HAP-1 (cell line): ENCODE data around the gene TNRC18.
A peak's percentile ranks its signal among the peaks of the same experiment; 100 is the strongest.

Experiments used
- DNase-seq, 2 experiments: peaks; one replicate each; pipeline ENCODE4 v3.0.0-alpha.2; 2016 to 2020; ENCODE audit warnings: low spot score in 2 of 2
- H3K27me3 ChIP-seq: fragments of 250-450 bp; sonication (Bioruptor Pico); 2 replicates; pipeline ENCODE4 v1.5.1; 2020; ENCODE audit warnings: low read depth, mild to moderate bottlenecking, moderate library complexity
- H3K36me3 ChIP-seq: fragments of 250-450 bp; sonication (Bioruptor Pico); replicated peaks from 2 replicates; pipeline ENCODE4 v1.5.1; 2020; ENCODE audit warnings: mild to moderate bottlenecking
- H3K4me1 ChIP-seq: fragments of 250-450 bp; sonication (Bioruptor Pico); 2 replicates; pipeline ENCODE4 v1.5.1; 2020; ENCODE audit warnings: mild to moderate bottlenecking
- H3K4me3 ChIP-seq: fragments of 250-450 bp; sonication (Bioruptor Pico); 2 replicates; pipeline ENCODE4 v1.5.1; 2020; ENCODE audit warnings: mild to moderate bottlenecking, moderate library complexity
- H3K9me3 ChIP-seq: fragments of 250-450 bp; sonication (Bioruptor Pico); 2 replicates; pipeline ENCODE4 v1.5.1; 2020; ENCODE audit warnings: mild to moderate bottlenecking, moderate library complexity
- in situ Hi-C: fragments of 300-500 bp; cut with MboI; formaldehyde crosslinking; loops from 3 replicates; pipeline ENCODE4 v1.14.3; 2020; ENCODE audit warnings: low sequenced_read_pairs, inconsistent platforms, mixed read lengths

Gene TNRC18

DNA sequence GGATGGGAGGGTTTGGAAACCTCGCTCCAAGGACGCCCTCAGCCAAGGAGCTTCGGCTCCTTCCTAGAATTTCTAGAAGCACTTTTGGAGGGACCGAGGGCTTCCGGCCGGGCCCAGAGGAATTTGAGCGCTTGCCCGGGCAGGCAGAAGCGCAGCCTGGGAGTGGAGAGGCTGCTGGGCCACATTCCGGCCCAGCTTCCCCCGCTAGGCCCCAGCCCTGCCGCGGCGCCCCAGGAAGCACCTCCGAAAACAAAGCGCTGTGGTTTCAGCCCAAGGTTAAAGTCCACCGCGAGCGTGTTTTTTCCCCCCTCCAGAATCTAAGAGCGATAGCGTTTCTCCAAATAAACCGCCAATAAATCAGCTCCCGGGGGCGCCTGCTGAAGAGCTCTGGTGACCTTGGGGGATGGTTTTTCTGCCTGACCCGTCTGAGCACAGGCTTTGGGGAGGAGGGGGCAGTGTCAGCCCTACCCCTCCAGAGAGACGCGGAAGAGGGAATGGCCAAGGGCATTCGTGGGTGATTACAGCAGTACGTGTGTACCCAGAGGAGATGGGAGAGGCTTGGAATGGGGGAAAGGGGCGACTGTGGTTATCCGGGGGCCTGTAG lies 5.7 kb upstream of the TNRC18 start:
- Histone ChIP-seq H3K9me3 (no peaks in the 10 kb centered on the region), H3K36me3 (peaks cover 9% of the 10 kb centered on the region), H3K4me1 (peaks cover 13% of the 10 kb centered on the region), H3K4me3 (peak overlapping the region; percentile 83), H3K27me3 (no peaks in the 10 kb centered on the region)
- in situ Hi-C loops = no loop called here
- peak; percentile 42 to 63 for DNase-seq

DNA sequence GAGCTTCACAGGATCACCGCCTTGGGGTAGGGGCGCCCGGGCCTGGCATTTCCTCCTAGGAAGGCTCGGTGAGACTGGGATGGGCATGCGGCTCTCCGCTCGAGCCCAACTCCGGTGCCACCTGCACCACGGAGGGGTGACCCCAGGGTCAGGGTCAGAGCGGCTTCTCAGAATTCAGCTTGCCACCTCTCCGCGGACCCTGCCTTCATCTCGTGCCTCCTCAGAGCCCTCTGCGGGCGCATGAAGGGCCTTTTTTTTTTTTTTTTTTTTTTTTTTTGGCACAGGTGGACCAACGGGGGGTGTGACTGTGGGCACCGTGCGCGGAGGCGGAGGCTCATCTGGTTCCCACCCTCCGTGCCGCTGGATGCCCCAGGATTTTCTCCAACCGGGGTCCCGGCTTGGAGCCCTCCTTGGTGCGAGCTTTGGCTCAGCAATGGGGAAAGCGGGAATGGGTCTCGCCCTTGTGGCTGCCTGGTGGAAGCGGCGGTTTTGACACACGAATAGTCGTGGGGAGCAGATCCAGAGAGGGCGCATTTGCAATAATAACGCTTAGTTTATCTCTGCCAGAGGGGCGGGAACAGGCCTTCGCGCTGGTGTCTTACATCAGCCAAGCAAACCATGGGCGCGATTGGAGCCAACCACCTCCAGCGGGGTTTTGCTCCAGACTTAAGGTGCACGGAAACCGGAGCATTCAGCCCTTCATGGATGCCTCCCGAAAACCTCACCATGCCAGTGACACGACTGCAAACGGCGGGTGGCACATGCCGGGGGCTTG lies 5.0 kb upstream of the TNRC18 start:
- Histone ChIP-seq H3K4me3 (peak overlapping the region; percentile 83), H3K27me3 (no peaks in the 10 kb centered on the region), H3K9me3 (no peaks in the 10 kb centered on the region), H3K4me1 (peaks cover 13% of the 10 kb centered on the region), H3K36me3 (peaks cover 9% of the 10 kb centered on the region)
- in situ Hi-C loops = no loop called here
- DNase-seq = peak; percentile 68 to 80

DNA sequence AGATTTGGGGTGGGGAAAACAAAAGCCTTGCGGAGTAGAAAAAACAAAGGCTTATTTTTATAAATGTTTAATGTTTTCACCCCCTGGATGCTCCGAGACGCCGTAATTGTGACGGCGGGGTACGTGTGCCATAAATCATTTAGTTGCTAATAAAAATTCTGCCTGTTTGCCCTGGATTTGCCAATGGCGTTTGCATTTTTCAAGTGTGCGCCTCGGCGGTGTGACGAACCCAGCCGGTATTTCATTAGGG lies 2.5 kb upstream of the TNRC18 start:
- Histone ChIP-seq H3K4me3 (peak overlapping the region; percentile 83), H3K4me1 (peaks cover 13% of the 10 kb centered on the region), H3K27me3 (no peaks in the 10 kb centered on the region), H3K36me3 (peaks cover 3% of the 10 kb centered on the region), H3K9me3 (no peaks in the 10 kb centered on the region)
- in situ Hi-C loops = no loop called here
- peak in 1 of 2 experiments; percentile 27 for DNase-seq

DNA sequence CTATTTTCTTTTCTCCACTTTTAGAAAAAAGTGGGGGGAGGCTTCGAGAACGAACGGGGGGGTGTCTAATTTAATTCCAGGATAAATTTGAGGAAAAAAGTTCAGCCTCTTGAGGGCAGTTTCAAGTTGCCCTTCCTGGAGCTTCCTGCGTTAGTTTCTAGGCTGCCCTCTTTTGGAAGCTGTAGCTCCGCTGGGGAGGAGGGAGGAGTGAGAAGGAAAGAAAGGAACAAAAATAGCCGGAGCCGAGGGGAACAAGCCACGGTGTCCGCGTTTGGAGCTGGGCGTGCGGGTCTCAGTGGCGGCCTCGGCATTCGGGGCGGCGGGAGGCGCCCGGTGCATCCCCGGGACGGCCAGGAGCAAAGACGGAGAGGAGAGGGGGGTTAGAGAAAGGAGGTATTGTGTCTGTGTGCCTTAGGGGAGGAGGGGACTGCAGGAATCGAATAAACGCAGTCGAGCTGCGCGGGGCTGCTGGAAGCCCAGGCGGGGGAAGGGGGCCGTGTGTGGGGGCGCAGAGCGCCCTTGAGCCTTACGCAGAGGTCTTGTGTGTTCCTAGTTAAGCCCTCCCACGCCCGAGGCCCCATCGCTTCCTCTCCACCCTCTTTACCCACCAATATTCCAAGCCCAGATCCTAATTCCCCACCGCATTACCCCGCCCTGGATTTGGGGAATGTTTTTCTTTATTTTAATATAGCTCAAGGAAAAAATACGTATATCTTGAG lies 2.0 kb upstream of the TNRC18 start:
- Histone ChIP-seq H3K4me1 (peaks cover 13% of the 10 kb centered on the region), H3K27me3 (no peaks in the 10 kb centered on the region), H3K36me3 (peaks cover 6% of the 10 kb centered on the region), H3K4me3 (peak overlapping the region; percentile 83), H3K9me3 (no peaks in the 10 kb centered on the region)
- DNase-seq = peak; percentile 83 to 86
- in situ Hi-C loops = no loop called here

DNA sequence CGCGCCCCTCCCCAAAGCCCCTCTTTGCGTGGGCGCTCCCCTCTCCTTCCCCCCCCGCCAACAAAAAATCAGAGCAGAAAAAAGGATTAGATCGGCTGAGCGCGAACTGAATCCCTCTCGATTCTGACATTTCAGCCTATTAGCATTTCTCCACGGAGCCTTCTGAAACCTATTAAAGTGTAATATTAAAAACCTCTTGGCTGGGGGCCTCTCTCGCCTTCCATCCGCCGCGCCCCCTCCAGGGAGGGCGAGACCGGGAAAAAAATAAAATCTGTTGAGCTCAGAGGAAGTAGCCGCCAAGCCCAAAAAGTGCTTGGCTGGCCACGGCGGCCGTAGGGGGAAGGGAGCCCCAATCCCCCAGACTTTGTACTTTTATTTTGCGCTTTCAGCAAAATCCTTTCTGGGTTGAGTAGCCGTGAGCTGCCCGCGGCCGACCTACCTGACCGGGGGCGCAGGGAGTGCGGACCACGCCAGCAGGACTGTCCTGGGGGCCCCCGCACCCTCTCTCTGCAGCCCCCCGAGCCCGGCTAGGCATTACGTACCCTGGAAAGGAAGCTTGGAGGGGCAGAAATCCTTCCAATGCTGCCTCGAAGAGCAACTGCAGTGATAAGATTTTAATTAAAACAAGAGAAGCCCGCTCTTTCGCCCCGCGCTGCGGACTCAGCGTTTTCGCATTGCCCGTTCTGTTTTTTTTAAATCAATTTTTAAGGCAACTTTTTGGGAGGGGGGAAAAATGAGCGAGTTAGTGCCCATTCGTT lies 1.3 kb upstream of the TNRC18 start:
- peak overlapping the region; percentile 83 for H3K4me3 ChIP-seq
- DNase-seq = peak; percentile 26 to 52
- H3K36me3 ChIP-seq = peaks cover 8% of the 10 kb centered on the region
- no peaks in the 10 kb centered on the region for H3K27me3 ChIP-seq
- in situ Hi-C loops = no loop called here
- peaks cover 8% of the 10 kb centered on the region for H3K4me1 ChIP-seq
- H3K9me3 ChIP-seq = no peaks in the 10 kb centered on the region

DNA sequence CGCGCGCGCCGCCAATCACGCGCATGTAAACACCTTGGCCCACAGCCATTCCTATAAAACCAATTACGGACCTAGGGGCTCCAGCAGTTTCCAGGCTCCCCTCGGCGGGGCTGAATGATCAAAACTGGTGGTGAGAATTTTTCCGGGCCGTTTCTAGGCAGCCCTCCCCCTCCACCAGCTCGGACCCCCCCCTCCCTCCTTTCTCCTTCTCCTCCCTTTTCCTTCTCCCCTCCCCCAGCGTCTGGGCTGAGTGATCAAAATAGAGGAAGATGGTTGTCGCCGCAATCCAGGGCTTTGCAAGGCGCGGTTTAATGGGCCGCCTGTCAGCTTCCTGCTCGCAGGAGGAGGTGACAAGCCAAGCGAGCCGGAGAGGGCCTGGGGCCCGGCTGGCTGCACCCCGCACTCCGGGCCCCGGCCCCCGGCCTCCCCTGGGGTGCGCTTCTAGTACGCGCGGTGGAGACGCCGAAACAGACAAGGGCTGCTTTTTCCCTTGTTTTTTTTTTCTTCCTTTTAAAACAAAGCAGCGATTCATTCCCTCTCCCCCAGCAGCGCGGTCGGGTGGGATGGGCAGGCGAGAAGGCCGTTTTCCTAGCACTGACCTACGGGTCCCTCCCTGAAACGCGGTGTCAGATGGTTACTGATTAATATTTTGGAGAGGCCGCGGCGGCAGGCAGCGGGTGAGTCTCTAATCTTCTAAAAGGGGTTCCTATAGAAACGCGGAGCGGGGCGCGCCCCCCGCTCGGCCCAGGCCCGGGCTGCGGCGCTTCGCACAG lies 528 bp upstream of the TNRC18 start:
- Histone ChIP-seq H3K36me3 (peaks cover 8% of the 10 kb centered on the region), H3K4me3 (peak overlapping the region; percentile 83), H3K4me1 (peaks cover 7% of the 10 kb centered on the region), H3K27me3 (no peaks in the 10 kb centered on the region), H3K9me3 (no peaks in the 10 kb centered on the region)
- DNase-seq = peak; percentile 96 to 98
- in situ Hi-C loops = no loop called here

DNA sequence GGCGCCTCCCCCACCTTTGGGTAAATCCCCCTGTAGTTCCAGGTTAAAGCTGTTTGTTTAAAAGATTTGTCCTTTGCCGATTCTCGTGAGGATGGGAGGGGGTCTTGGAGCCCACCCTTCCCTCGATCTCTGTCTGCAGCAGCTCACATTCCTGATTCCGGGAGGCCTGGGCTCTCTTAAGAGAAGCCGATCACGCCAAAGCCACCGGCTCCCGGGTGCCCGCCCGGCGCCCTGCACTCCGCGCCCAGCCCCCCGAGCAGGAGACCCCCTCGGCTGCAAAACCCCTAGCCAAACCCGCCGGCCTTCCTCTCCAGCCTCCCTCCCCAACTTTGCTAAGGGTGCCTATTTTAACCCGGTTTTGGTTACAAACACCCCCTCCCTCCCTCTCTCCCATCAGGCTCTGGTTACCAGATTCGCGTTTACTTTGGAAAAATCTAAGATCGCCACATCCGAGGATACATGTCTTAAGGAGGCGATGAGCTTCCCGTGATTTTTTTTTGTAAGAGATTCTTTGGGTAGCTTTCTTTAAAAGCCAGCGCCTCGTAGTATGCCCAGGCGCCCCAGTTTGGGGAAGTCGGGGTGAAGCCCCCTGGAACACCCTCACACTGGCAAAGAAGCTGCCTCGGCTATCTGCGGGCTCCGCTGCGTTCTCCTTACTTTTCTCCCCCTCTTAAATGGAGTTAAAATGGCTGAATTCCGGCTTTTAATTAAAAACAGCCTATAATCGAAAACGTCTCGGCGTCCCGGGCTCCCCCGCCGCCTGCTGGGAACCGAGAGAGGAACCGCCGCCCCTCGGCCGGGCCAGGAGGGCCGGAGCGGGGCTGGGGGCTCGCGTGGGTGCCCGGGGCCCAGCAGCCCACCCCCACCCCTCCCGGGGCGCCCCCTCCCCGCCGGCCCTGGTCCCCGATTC lies 983 bp downstream of the TNRC18 start:
- peaks cover 18% of the 10 kb centered on the region for H3K4me1 ChIP-seq
- H3K27me3 ChIP-seq = no peaks in the 10 kb centered on the region
- in situ Hi-C loops = no loop called here
- no peaks in the 10 kb centered on the region for H3K9me3 ChIP-seq
- DNase-seq = peak in 1 of 2 experiments; percentile 51
- H3K36me3 ChIP-seq = peaks cover 5% of the 10 kb centered on the region
- H3K4me3 ChIP-seq = peak overlapping the region; percentile 92

DNA sequence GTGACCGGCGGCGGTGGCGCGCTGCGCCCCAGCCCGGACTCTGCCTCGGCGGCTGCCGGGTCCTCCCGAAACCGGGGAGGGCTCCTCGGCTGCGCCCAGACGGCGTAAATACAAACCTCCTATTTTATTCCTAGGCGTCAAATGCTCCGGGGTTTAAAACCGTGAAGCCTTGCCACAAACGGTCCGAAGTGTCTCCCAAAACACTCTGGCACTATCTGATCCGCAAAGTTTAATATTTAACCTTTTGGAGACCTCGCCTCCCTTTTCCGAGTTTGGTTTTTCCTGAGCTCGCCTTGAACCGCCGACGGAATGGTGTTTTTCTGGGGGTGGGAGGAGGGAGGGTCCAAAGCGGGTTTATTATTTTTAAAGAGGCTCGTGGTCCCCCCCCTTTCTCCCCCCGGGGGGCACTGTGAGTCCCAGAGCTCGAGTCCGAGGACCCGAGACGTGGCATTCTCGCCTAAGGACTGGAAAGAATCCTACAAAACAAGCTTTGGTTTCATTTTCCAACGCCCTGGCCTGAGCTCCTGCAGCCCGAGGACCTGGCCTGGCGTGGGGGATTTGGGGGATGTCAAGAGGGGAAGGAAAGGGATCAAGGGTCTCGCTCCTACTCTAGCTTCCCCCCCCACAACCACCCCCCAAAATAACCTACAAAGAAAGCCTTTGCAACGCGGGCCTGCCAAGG lies 1.8 kb downstream of the TNRC18 start:
- DNase-seq = peak; percentile 61 to 63
- in situ Hi-C loops = no loop called here
- Histone ChIP-seq H3K36me3 (peaks cover 10% of the 10 kb centered on the region), H3K4me1 (peaks cover 20% of the 10 kb centered on the region), H3K9me3 (no peaks in the 10 kb centered on the region), H3K27me3 (no peaks in the 10 kb centered on the region), H3K4me3 (peak overlapping the region; percentile 92)

DNA sequence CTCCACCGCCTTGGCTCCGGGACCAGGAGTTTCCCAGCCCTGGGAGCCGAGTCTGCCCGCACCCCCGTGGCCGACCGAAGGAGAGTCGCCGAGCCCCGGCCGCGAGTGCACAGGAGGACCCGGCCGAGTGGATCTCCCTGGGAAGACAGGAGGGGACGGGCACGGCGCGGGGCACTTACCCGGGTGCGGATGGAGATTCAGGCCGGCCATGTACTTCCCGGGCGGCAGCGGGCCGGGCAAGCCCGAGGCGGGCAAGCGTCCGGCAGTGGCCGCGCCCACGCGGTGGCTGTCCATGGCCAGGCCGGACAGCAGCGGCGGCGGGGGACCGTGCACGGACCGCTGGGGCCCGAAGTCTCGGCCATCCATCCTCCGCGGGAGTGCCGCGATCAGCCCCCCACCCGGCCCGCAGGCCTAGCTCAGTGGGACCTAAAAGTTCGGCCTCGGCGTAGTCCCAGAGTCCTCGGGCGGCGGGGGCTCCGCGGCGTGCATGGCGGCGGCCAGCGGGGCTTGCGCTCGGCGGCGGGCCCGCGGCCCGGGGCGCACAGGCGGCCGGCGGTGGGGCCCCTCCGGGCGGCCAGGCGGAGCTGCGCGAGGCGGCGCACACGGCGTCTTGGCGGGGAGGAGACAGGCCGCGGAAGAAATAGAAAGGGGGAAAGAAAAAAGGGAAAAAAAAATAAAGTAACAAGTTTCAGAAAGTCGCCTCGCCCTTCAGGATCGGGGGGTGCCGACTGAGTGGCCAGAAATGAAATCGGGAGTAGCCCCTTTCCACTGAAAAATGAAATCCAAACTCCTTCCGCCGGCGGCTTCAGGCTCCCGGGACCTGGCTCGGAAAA lies 2.5 kb downstream of the TNRC18 start:
- Histone ChIP-seq H3K27me3 (no peaks in the 10 kb centered on the region), H3K4me1 (peaks cover 20% of the 10 kb centered on the region), H3K4me3 (peak overlapping the region; percentile 92), H3K36me3 (peaks cover 10% of the 10 kb centered on the region), H3K9me3 (no peaks in the 10 kb centered on the region)
- in situ Hi-C loops = no loop called here
- DNase-seq = no peak

DNA sequence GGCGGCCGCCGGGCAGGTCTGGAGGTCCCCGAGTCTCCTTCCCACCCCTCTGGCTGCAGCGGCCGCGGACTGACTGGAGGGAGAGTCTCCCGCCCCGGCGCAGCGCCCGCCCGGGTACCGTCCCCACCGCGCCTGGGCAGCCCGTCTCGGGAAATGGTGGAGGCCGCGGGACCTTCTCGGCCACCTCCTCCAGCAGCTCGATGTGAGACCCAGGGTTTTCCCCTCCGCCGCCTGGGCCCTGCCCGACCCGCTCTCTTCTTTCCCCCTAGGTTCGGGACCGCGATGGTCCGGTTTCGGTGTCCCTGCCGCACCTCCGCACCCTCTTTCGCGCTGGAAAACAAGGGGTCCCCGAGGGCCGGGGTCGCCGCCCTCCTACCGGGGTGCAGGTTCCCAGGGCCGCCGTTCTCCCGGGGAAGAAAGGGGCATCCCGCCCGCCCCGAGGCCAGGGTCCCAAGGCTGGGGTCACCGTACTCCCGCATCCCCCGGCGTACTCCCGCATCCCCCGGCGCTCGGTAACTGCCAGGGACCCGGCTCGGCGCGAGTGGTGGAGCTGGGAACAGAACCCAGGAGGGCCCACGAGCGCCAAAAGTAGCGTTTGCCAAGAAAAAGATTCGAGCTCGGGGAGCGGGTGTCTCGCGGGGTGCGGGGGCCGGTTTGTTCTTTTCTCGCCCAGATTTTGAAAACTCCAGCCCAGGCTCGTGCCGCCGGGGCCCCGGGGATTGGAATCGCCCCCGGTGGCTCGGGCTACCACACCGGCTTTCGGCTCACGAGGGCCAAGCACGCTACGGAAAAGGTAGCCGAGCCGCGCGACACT lies 3.4 kb downstream of the TNRC18 start:
- H3K4me1 ChIP-seq = peaks cover 20% of the 10 kb centered on the region
- H3K9me3 ChIP-seq = no peaks in the 10 kb centered on the region
- in situ Hi-C loops = no loop called here
- no peaks in the 10 kb centered on the region for H3K27me3 ChIP-seq
- peaks cover 10% of the 10 kb centered on the region for H3K36me3 ChIP-seq
- peak in 1 of 2 experiments; percentile 48 for DNase-seq
- H3K4me3 ChIP-seq = peak overlapping the region; percentile 92

DNA sequence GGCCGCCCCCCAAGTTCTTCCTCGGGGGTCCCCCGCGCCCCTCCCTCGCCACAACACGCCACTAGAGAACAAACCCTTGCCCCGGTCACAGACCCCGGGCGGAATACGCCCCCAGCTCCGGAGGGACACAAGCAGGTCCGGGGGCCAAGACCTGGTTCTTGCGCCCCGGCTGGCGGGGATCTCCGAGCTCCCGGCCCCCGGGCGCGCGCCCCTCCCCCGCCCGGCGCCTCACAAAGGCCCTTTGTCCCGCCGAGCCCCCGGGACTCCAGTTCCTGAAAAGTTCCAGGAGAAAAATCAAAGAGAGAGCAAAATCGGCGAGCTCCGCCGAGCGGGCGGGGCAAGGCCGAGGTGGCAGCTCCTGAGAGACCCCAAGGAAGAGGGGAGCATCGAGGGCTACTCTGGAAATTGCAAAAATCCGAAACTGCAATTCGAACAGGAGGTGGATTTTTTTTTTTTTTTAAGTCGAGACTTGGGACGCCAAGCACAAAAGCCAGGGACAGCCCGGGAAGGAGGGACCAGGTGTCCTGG lies 4.0 kb downstream of the TNRC18 start:
- Histone ChIP-seq H3K4me3 (peak overlapping the region; percentile 92), H3K27me3 (no peaks in the 10 kb centered on the region), H3K36me3 (peaks cover 10% of the 10 kb centered on the region), H3K4me1 (peaks cover 20% of the 10 kb centered on the region), H3K9me3 (no peaks in the 10 kb centered on the region)
- peak; percentile 30 to 59 for DNase-seq
- in situ Hi-C loops = no loop called here
